ENCODE measurements around the gene SDC1. TPM values are rescaled to one million over a fixed set of nuclear protein-coding genes. Genes with fewer than 3 reads are reported as not detected.

SDC1 gene
- total RNA-seq, 2 donors from 2014 or later: 0.24 TPM; not detected in 1

- H3K9me3 ChIP-seq: no peaks in the 10 kb centered on the region
- H3K27me3 ChIP-seq: no peaks in the 10 kb centered on the region
- no peak overlapping the region for H3K27ac ChIP-seq
- TF ChIP-seq CTCF (IDR thresholded peaks at IDR 0.05): no peak
- H3K36me3 ChIP-seq: no peaks in the 10 kb centered on the region
- H3K4me1 ChIP-seq: no peaks in the 10 kb centered on the region
- no peak overlapping the region for H3K4me3 ChIP-seq
- DNase-seq (ENCODE audit: low spot score): no peak
Measured at GRCh38 chr2:20150806-20151571, 73.9 kb downstream of the SDC1 start.

Other genes with a start within 250 kb of the SDC1 start
- gene WDR35, start 235.0 kb downstream of the SDC1 start, total RNA-seq: 1 to 10 TPM; 4.1 to 5.0 TPM
- gene MATN3, start 212.5 kb downstream of the SDC1 start, total RNA-seq: not detected
- gene LAPTM4A, start 173.5 kb downstream of the SDC1 start, total RNA-seq: 100 to 1,000 TPM; 145 TPM
- 10 to 100 TPM; 35.0 to 44.8 TPM for gene PUM2, start 125.7 kb upstream of the SDC1 start, total RNA-seq
- 100 to 1,000 TPM; 471 to 664 TPM for gene RHOB, start 221.9 kb upstream of the SDC1 start, total RNA-seq

Data from right atrium auricular region (tissue), 2 donors.